Measurements from ENCODE around the gene KIF5C.

KIF5C gene

GRCh38 chr2:149015926-149016563, 141.0 kb downstream of the KIF5C start:
- DNase-seq (ENCODE audit: low read depth in 3 of 3), result no peak

- DNase-seq (ENCODE audit: low read depth in 3 of 3), result peak; percentile 48 to 70 (median 60)
Observed at GRCh38 chr2:149017116-149017985, 142.3 kb downstream of the KIF5C start.

- no peak for DNase-seq (ENCODE audit: low read depth in 3 of 3)
Observed at GRCh38 chr2:149018981-149019380, 144.0 kb downstream of the KIF5C start.

GRCh38 chr2:149019768-149020167, 144.7 kb downstream of the KIF5C start:
- no peak for DNase-seq (ENCODE audit: low read depth in 3 of 3)

GRCh38 chr2:149020432-149020851, 145.4 kb downstream of the KIF5C start:
- no peak for DNase-seq (ENCODE audit: low read depth in 3 of 3)

- DNase-seq (ENCODE audit: low read depth in 3 of 3), result no peak
Observed at GRCh38 chr2:149021271-149021719, 146.3 kb downstream of the KIF5C start.

- no peak for DNase-seq (ENCODE audit: low read depth in 3 of 3)
Observed at GRCh38 chr2:149021761-149022160, 146.7 kb downstream of the KIF5C start.

- no peak for DNase-seq (ENCODE audit: low read depth in 3 of 3)
Observed at GRCh38 chr2:149023091-149023490, 148.1 kb downstream of the KIF5C start.

GRCh38 chr2:149027590-149028250, 152.7 kb downstream of the KIF5C start:
- DNase-seq (ENCODE audit: low read depth in 3 of 3), result no peak

GRCh38 chr2:149028377-149028776, 153.3 kb downstream of the KIF5C start:
- no peak for DNase-seq (ENCODE audit: low read depth in 3 of 3)

GRCh38 chr2:149028891-149029290, 153.9 kb downstream of the KIF5C start:
- DNase-seq (ENCODE audit: low read depth in 3 of 3), result no peak

GRCh38 chr2:149029307-149029965, 154.4 kb downstream of the KIF5C start:
- no peak for DNase-seq (ENCODE audit: low read depth in 3 of 3)

GRCh38 chr2:149031396-149031795, 156.4 kb downstream of the KIF5C start:
- no peak for DNase-seq (ENCODE audit: low read depth in 3 of 3)

- no peak for DNase-seq (ENCODE audit: low read depth in 3 of 3)
Observed at GRCh38 chr2:149033716-149034115, 158.7 kb downstream of the KIF5C start.

GRCh38 chr2:149034406-149034805, 159.4 kb downstream of the KIF5C start:
- DNase-seq (ENCODE audit: low read depth in 3 of 3), result no peak

- no peak for DNase-seq (ENCODE audit: low read depth in 3 of 3)
Observed at GRCh38 chr2:149036507-149037293, 161.7 kb downstream of the KIF5C start.

GRCh38 chr2:149037851-149038250, 162.8 kb downstream of the KIF5C start:
- DNase-seq (ENCODE audit: low read depth in 3 of 3), result no peak

GRCh38 chr2:149038442-149039212, 163.6 kb downstream of the KIF5C start, which contains the start of gene LYPD6B:
Gene LYPD6B (plus strand): TSS chr2:149038699. CDS start chr2:149130949, 92,250 bp downstream.
- DNase-seq (ENCODE audit: low read depth in 3 of 3), result no peak

GRCh38 chr2:149039213-149039724, 164.2 kb downstream of the KIF5C start:
- DNase-seq (ENCODE audit: low read depth in 3 of 3), result no peak

GRCh38 chr2:149040451-149040850, 165.4 kb downstream of the KIF5C start:
- DNase-seq (ENCODE audit: low read depth in 3 of 3), result peak; percentile 9 to 53 (median 52)
